Brain microvascular endothelial cell (primary cell): Measurements from ENCODE around the gene UPK3BL2.
"Not testable (repeated sequence)": the region's sequence is repeated elsewhere in the genome, so short reads cannot be mapped to it uniquely, and the experiment has no call there.

ENCODE experiments used
- DNase-seq: peaks from one replicate; pipeline ENCODE4 v3.0.0-alpha.2; 2020
- H3K27ac ChIP-seq: fragments of 250-450 bp; sonication (Bioruptor Pico); 2 replicates; pipeline ENCODE4 v1.5.1; 2020; ENCODE audit warnings: mild to moderate bottlenecking, moderate library complexity
- H3K27me3 ChIP-seq: fragments of 250-450 bp; sonication (Bioruptor Pico); replicated peaks from 2 replicates; pipeline ENCODE4 v1.5.1; 2020; ENCODE audit warnings: mild to moderate bottlenecking
- H3K36me3 ChIP-seq: fragments of 250-450 bp; sonication (Bioruptor Pico); replicated peaks from 2 replicates; pipeline ENCODE4 v1.5.1; 2020; ENCODE audit warnings: mild to moderate bottlenecking
- H3K4me3 ChIP-seq: 2 replicates; pipeline ENCODE4 v1.5.1; 2011; ENCODE audit warnings: low read depth, mild to moderate bottlenecking, control low read depth, low read length, moderate library complexity
- in situ Hi-C: cut with HindIII; loops from 2 replicates; pipeline ENCODE4 v1.10.0; 2017; ENCODE audit warnings: low sequenced_read_pairs, low pct_ligation_motif_present

Gene UPK3BL2

DNA sequence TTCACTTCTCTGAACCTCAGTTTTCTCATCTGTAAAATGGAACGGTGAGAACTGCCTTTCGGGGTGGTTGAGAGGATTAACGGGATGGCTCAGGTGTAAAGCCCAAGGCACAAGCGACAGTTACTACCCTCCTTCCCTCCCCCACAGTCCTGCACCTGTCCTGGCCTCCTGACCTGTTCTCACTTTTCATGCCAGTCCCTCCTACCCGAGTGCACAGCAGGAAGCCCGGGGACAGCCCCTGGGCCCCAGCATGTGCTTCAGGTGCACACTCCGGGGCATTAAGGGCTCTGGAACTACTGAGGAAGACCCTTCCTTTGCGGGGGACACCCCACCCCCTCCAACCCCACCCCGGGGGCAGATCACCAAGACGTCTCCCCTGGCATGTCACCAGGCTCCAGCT is 26.5 kb downstream of the UPK3BL2 start:
- in situ Hi-C loops, H3K27ac ChIP-seq, DNase-seq, H3K36me3 ChIP-seq, H3K4me3 ChIP-seq, H3K27me3 ChIP-seq: not testable (repeated sequence)

DNA sequence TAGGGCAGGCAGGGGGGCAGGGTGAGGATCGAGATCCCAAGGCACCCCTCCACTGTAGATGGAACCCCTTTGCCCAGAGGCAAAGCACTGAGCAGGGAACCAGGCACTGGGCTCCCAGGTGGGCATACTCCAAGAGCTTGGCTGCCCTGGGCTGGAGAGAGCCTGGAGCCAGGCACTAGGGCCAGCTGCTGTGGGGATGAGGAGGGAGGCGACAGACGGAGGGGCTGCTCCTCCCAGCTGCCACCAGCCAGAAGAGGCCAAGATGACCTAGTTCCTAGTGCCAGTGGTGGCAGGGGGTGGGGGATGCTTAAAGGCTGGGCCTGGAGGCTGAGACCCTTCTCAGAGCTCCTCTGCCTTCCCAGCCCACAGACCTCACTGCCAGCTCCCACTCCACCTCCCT is 27.6 kb downstream of the UPK3BL2 start:
- H3K27ac ChIP-seq, H3K36me3 ChIP-seq, H3K4me3 ChIP-seq, H3K27me3 ChIP-seq, in situ Hi-C loops, DNase-seq: not testable (repeated sequence)

DNA sequence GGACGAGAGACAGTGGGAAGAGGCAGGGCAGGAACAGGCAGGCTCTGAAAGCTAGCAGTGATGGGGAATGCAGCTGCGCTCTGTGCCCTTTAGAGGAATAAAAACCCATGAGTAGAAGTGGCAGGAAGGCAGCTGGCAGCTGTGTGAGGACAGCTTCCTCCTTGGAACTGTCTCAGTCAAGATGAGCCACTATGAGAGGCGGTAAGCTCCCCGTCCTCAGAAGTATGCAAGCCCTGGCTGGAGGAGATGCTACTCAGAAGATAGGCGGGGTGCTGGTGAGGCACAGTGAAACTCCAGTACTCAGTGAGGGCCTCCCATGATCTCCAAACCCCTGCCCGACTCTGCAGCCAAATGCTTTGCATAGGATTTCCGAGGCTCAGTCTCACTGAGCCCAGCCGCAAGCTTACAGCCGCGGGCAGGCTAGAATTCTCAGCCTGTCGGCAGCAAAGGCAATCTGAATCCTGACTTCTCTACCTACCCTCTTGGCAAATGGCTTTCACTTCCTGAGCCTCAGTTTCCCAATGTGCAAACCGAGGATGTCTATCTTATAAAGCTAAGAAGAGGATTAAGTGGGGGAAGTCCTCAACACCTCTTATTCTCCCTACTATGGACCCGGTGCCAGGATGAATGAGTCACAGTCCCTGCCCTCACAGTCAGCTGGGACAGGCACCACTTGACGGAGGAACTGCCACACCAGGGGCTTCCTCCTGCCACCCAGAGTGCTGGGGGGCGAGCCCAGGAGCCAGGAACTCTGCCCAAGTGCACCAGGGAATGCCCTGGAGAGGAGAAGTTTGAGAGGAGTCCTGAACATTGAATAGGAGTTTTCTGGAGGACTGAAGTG is 28.4 kb downstream of the UPK3BL2 start:
- H3K36me3 ChIP-seq, in situ Hi-C loops, H3K27ac ChIP-seq, DNase-seq, H3K4me3 ChIP-seq, H3K27me3 ChIP-seq: not testable (repeated sequence)

DNA sequence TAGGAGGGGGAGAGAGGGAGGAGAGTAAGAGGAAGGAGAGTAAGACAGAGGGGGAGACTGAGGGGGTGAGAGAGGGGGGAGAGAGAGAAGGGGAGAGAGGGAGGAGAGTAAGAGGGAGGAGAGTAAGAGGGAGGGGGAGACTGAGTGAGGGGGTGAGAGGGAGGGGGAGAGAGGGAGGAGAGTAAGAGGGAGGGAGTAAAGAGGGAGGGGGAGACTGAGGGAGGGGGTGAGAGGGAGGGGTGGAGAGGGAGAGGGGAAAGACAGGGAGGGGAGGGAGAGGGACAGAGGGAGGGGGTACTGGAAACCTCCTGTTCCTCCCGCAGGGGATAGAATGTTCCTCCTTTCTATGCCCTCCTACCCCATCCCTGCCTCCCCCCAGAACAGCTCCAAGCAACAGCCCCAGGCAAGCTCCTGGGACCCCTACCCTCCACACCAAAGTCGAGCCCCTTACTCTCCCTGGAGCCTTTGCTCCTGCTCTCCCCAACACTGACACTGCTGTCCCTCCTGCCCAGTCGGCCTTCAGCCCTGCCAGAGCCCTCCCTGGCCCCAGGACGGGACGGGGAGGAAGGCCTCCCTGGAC is 30.8 kb downstream of the UPK3BL2 start:
- H3K4me3 ChIP-seq: peak overlapping the region; percentile 24
- in situ Hi-C loops, H3K27me3 ChIP-seq, H3K27ac ChIP-seq, DNase-seq, H3K36me3 ChIP-seq: not testable (repeated sequence)

DNA sequence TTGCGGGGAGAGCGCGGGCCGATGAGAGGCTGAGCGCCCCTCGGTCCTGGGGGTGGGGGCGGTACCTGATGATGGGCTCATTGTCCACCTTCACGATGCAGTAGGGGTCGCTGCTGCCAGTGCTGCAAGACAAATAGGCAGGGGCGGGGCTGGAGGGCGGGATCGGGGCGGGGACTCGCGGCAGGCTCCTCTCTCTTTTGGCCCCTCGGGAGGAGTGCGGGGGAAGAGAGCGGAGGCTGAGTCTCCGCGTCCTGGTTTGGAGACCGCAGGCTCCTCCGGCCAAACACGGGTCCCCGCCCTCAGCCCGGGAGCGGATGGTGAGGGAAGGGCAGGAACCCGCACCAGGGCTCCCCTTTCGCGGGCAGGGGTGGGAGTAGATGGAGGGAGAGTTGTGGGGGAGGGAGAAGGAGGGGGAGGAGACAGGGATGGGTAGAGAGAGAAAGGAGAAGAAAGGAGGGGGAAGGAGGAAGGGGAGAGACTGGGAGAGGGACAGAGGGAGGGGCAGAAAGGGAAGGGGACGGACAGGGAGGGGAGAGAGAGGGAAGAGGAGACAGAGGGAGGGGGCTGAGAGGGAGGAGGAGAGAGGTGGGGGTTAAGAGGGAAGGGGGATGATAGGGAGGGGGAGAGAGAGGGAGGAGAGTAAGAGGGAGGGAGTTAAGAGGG is 31.5 kb downstream of the UPK3BL2 start:
- not testable (repeated sequence) for H3K27ac ChIP-seq

GRCh38 chr7:102510575-102510974 is 32.9 kb downstream of the UPK3BL2 start:
- H3K27ac ChIP-seq, DNase-seq, H3K4me3 ChIP-seq, H3K36me3 ChIP-seq, H3K27me3 ChIP-seq, in situ Hi-C loops: not testable (repeated sequence)

More for the DNA sequence above, 31.5 kb downstream of the UPK3BL2 start:
- H3K27me3 ChIP-seq, DNase-seq, in situ Hi-C loops, H3K4me3 ChIP-seq, H3K36me3 ChIP-seq: not testable (repeated sequence)

- H3K4me3 ChIP-seq, H3K27ac ChIP-seq, in situ Hi-C loops, H3K27me3 ChIP-seq, H3K36me3 ChIP-seq, DNase-seq: not testable (repeated sequence)
Measured at GRCh38 chr7:102507410-102508088, 35.9 kb downstream of the UPK3BL2 start.

GRCh38 chr7:102505298-102506185 is 38.0 kb downstream of the UPK3BL2 start:
- DNase-seq: peak; percentile 20
- H3K36me3 ChIP-seq, H3K27ac ChIP-seq, in situ Hi-C loops, H3K27me3 ChIP-seq, H3K4me3 ChIP-seq: not testable (repeated sequence)

DNA sequence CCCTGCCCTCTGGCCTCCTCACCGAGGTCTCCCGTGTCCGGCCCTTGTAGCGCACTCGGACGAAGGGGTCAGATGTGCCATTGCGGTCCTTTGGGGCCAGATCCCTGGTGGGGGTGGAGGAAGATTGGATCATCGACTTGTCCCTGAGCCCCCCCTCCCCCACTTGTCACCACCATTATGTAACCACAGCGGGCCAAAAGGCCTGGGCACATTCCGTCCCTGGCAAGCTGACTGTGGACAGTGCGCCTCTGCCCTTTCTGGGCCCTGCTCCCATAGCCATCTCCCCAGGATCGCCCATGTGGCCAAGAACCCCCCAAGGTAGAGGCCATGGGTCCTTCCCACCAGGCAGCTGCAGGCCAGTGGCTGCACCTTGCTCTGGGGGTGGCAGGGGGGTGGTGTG is 40.4 kb downstream of the UPK3BL2 start:
- H3K36me3 ChIP-seq, H3K27me3 ChIP-seq, H3K27ac ChIP-seq, H3K4me3 ChIP-seq, DNase-seq, in situ Hi-C loops: not testable (repeated sequence)

DNA sequence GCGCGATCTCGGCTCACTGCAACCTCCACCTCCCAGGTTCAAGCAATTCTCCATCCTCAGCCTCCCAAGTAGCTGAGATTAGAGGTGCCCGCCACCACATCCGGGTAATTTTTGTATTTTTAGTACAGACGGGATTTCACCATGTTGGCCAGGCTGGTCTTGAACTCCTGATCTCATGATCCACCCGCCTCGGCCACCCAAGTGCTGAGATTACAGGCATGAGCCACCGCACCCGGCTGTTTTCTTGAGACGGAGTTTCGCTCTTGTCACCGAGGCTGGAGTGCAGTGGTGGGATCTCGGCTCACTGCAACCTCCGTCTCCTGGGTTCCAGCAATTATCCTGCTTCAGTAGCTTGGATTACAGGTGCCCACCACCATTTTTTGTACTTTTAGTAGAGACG is 45.2 kb downstream of the UPK3BL2 start:
- H3K36me3 ChIP-seq, DNase-seq, H3K27me3 ChIP-seq, in situ Hi-C loops, H3K27ac ChIP-seq, H3K4me3 ChIP-seq: not testable (repeated sequence)

GRCh38 chr7:102497308-102497707 is 46.2 kb downstream of the UPK3BL2 start:
- H3K27ac ChIP-seq, H3K36me3 ChIP-seq, H3K27me3 ChIP-seq, DNase-seq, in situ Hi-C loops, H3K4me3 ChIP-seq: not testable (repeated sequence)

DNA sequence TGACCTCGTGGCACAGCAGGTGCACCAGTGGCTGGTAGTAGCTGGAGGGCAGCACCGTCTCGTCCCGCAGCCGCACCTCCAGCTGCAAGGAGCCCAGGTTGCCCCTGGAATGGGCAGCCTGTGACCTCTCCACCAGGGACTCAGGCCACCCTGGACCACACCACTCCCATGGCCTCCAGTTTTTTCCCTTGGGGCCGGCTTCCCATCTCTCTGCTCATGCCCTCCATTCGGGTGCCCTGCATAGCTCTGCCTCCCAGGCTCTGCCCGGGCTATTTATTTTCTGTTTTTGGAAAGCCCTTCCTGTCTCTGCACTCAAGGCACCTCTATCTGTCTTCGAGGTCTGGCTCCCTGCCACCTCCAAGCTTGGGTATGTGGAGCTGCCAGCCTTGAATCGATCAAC is 46.6 kb downstream of the UPK3BL2 start:
- DNase-seq, H3K36me3 ChIP-seq, H3K4me3 ChIP-seq, in situ Hi-C loops, H3K27ac ChIP-seq, H3K27me3 ChIP-seq: not testable (repeated sequence)

- H3K27ac ChIP-seq, H3K4me3 ChIP-seq, H3K36me3 ChIP-seq, in situ Hi-C loops, H3K27me3 ChIP-seq, DNase-seq: not testable (repeated sequence)
Measured at GRCh38 chr7:102494473-102495149, 48.9 kb downstream of the UPK3BL2 start.
